Colonic mucosa (tissue), 4 donors: ENCODE results near the gene EXOC1. TPM values are rescaled to one million over a fixed set of nuclear protein-coding genes. Genes with fewer than 3 reads are reported as not detected.

Experiments
- DNase-seq: peaks from one replicate; pipeline ENCODE4 v3.0.0-alpha.2; 2020
- H3K27ac ChIP-seq: fragments of 200-600 bp; one replicate; pipeline ENCODE4 v1.8.0; 2021
- H3K27me3 ChIP-seq: fragments of 200-600 bp; one replicate; pipeline ENCODE4 v1.8.0; 2021
- H3K36me3 ChIP-seq: fragments of 200-600 bp; one replicate; pipeline ENCODE4 v1.8.0; 2021
- H3K4me1 ChIP-seq: fragments of 200-600 bp; one replicate; pipeline ENCODE4 v1.8.0; 2021; ENCODE audit warnings: mild to moderate bottlenecking
- H3K4me3 ChIP-seq: fragments of 200-600 bp; one replicate; pipeline ENCODE4 v1.8.0; 2021
- H3K9ac ChIP-seq, 2 donors: one replicate each; pipeline ENCODE4 v1.7.0; 2013; ENCODE audit warnings: control low read depth in 2 of 2, low read depth in 2 of 2, low read length in 2 of 2
- H3K9me3 ChIP-seq: fragments of 200-600 bp; one replicate; pipeline ENCODE4 v1.8.0; 2021
- CTCF ChIP-seq: fragments of 200-600 bp; IDR thresholded peaks from one replicate; pipeline ENCODE4 v1.8.0; 2022; ENCODE audit warnings: antibody characterized with exemption, mild to moderate bottlenecking
- intact Hi-C: fragments of 100-400 bp; cut with DNase I; formaldehyde crosslinking; loops from one replicate; pipeline ENCODE4 v1.14.1; 2022
- total RNA-seq, 2 donors: library from RNA; stranded (reverse); fragmentation: NEBNext Ultra II Directional in 1 of 2; extraction: Animal tissue kit (Norgen Biotek cat#: 25700) in 1 of 2; gene quantifications; one replicate each; pipeline ENCODE4 v1.2.1, GENCODE V29; 2021
- donor health status: healthy.
- donor health status: DM: no; HTN: no; CAD: no.
- donor health status: DM: no; HTN: no; CAD: no.

EXOC1 gene
- total RNA-seq, 2 donors from 2014 or later: 28.9 to 31.8 TPM

DNA sequence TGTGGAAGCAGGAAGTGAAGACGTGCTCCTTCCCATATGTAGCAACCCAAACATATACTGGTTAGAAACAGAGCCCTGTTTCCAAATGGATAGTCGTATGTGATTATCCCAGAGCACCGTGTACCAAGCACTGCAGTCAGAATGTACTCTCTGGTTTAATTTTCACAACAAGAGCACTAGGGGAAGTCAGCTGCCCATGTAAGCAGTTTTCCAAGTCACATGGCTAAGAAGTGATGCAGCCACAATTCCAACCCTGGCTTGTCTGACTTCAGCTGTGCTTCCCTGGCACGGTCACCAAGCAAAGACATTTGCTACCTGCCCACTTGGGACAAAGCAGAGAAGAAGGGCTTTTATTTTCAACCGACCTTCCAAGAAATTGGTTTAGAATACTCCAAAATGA is 67.1 kb downstream of the EXOC1 start:
- Histone ChIP-seq H3K27ac (no peak overlapping the region), H3K27me3 (no peaks in the 10 kb centered on the region), H3K9ac (no peak overlapping the region), H3K4me1 (no peaks in the 10 kb centered on the region), H3K36me3 (no peaks in the 10 kb centered on the region), H3K9me3 (no peaks in the 10 kb centered on the region), H3K4me3 (no peak overlapping the region)
- no peak for DNase-seq
- intact Hi-C loops: no loop called here
- no peak for TF ChIP-seq CTCF

GRCh38 chr4:55921093-55921492 is 67.6 kb downstream of the EXOC1 start:
- Histone ChIP-seq H3K4me1 (no peaks in the 10 kb centered on the region), H3K9me3 (no peaks in the 10 kb centered on the region), H3K27ac (no peak overlapping the region), H3K36me3 (no peaks in the 10 kb centered on the region), H3K9ac (no peak overlapping the region), H3K27me3 (no peaks in the 10 kb centered on the region), H3K4me3 (no peak overlapping the region)
- no peak for TF ChIP-seq CTCF
- intact Hi-C loops: no loop called here
- DNase-seq: no peak

- no peak overlapping the region for H3K9ac ChIP-seq
- H3K27ac ChIP-seq: no peak overlapping the region
- no peak overlapping the region for H3K4me3 ChIP-seq
- DNase-seq: no peak
- no peaks in the 10 kb centered on the region for H3K36me3 ChIP-seq
- no peaks in the 10 kb centered on the region for H3K27me3 ChIP-seq
- no peaks in the 10 kb centered on the region for H3K4me1 ChIP-seq
- intact Hi-C loops: no loop called here
- H3K9me3 ChIP-seq: no peaks in the 10 kb centered on the region
- no peak for TF ChIP-seq CTCF
These were observed 71.8 kb downstream of the EXOC1 start for GRCh38 chr4:55925241-55925640.

DNA sequence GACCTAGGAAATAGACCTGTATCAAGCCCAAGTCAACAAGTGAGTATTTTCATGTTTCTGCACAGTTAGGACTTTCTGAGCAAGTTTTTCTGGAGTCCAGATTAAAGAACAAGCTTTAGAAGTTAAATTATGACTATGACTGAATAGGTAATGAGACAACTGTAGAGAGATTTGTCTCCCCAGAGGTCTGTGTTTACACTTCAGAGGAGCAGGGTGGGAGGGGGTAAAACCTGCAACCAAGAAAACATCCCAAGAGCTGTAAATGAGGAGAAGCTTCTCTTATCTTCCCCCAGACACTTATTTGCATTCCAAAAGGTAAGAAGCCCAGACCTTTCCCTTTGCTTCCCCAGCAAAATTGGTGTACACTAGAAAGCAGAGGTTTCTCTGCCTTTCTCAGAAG is 73.2 kb downstream of the EXOC1 start:
- H3K9me3 ChIP-seq: no peaks in the 10 kb centered on the region
- intact Hi-C loops: no loop called here
- no peak overlapping the region for H3K9ac ChIP-seq
- H3K27ac ChIP-seq: no peak overlapping the region
- H3K27me3 ChIP-seq: no peaks in the 10 kb centered on the region
- no peaks in the 10 kb centered on the region for H3K4me1 ChIP-seq
- DNase-seq: no peak
- no peak for TF ChIP-seq CTCF
- H3K36me3 ChIP-seq: no peaks in the 10 kb centered on the region
- H3K4me3 ChIP-seq: no peak overlapping the region

GRCh38 chr4:55927803-55928437 is 74.5 kb downstream of the EXOC1 start:
- no peaks in the 10 kb centered on the region for H3K27me3 ChIP-seq
- TF ChIP-seq CTCF: no peak
- no peak overlapping the region for H3K4me3 ChIP-seq
- H3K9me3 ChIP-seq: no peaks in the 10 kb centered on the region
- no peak for DNase-seq
- no peaks in the 10 kb centered on the region for H3K36me3 ChIP-seq
- intact Hi-C loops: no loop called here
- no peak overlapping the region for H3K9ac ChIP-seq
- H3K27ac ChIP-seq: no peak overlapping the region
- H3K4me1 ChIP-seq: no peaks in the 10 kb centered on the region
